ENCODE data around the gene MRPL51. TPM values are rescaled to one million over a fixed set of nuclear protein-coding genes. Genes with fewer than 3 reads are reported as not detected.

MRPL51 gene
- total RNA-seq, 1 donor: 113 TPM

DNA sequence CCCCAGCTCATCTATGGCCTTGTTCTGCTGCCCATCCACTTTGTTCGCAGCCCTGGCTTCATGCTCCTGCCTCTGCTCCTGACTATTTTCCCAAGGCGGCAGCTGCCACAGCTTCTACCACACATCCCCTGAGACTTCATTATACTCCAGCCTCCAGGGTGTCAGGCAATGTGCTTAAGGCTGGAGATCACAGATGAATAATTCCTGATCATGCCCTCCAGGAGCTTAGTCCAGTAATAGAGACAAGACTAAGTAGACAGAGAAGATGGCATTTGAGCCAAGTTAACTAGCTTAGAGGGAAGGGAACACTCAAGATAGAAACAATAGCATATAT is 34.1 kb downstream of the MRPL51 start:
- TF ChIP-seq CTCF (IDR thresholded peaks at IDR 0.05; ENCODE audit: insufficient read depth, low read length): no peak
- no peak for DNase-seq (ENCODE audit: low read depth)
- H3K4me3 ChIP-seq (ENCODE audit: low read depth, low read length): no peak overlapping the region

GRCh38 chr12:6458281-6459003 is 34.6 kb downstream of the MRPL51 start:
- H3K4me3 ChIP-seq (ENCODE audit: low read depth, low read length): no peak overlapping the region
- DNase-seq (ENCODE audit: low read depth): no peak
- TF ChIP-seq CTCF (IDR thresholded peaks at IDR 0.05; ENCODE audit: insufficient read depth, low read length): no peak

GRCh38 chr12:6457220-6457945 is 35.7 kb downstream of the MRPL51 start:
- TF ChIP-seq CTCF (IDR thresholded peaks at IDR 0.05; ENCODE audit: insufficient read depth, low read length): no peak
- no peak for DNase-seq (ENCODE audit: low read depth)
- H3K4me3 ChIP-seq (ENCODE audit: low read depth, low read length): no peak overlapping the region

DNA sequence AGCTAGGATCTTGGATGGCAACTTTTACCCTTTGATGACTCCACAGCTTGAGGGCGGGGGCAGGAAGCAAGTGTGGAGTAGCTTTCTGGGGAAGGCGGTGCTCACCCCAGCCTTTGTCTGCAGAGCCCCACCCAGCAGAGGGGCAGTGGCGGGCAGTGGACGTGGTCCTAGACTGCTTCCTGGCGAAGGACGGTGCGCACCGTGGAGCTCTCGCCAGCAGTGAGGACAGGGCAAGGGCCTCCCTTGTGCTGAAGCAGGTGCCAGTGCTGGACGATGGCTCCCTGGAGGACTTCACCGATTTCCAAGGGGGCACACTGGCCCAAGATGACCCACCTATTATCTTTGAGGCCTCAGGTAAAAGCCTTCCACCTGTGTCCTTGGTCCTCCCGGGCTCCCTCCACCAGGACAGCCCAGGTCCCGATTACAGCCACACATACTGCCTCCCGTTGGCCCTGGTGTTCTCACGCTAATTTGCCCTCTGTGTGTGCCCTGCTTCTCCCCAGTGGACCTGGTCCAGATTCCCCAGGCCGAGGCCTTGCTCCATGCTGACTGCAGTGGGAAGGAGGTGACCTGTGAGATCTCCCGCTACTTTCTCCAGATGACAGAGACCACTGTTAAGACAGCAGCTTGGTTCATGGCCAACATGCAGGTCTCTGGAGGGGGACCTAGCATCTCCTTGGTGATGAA is 40.0 kb downstream of the MRPL51 start:
- no peak for TF ChIP-seq CTCF (IDR thresholded peaks at IDR 0.05; ENCODE audit: insufficient read depth, low read length)
- DNase-seq (ENCODE audit: low read depth): no peak
- H3K4me3 ChIP-seq (ENCODE audit: low read depth, low read length): peak overlapping the region; percentile 81

GRCh38 chr12:6452245-6452943 is 40.7 kb downstream of the MRPL51 start:
- no peak for TF ChIP-seq CTCF (IDR thresholded peaks at IDR 0.05; ENCODE audit: insufficient read depth, low read length)
- no peak for DNase-seq (ENCODE audit: low read depth)
- peak overlapping the region; percentile 81 for H3K4me3 ChIP-seq (ENCODE audit: low read depth, low read length)

DNA sequence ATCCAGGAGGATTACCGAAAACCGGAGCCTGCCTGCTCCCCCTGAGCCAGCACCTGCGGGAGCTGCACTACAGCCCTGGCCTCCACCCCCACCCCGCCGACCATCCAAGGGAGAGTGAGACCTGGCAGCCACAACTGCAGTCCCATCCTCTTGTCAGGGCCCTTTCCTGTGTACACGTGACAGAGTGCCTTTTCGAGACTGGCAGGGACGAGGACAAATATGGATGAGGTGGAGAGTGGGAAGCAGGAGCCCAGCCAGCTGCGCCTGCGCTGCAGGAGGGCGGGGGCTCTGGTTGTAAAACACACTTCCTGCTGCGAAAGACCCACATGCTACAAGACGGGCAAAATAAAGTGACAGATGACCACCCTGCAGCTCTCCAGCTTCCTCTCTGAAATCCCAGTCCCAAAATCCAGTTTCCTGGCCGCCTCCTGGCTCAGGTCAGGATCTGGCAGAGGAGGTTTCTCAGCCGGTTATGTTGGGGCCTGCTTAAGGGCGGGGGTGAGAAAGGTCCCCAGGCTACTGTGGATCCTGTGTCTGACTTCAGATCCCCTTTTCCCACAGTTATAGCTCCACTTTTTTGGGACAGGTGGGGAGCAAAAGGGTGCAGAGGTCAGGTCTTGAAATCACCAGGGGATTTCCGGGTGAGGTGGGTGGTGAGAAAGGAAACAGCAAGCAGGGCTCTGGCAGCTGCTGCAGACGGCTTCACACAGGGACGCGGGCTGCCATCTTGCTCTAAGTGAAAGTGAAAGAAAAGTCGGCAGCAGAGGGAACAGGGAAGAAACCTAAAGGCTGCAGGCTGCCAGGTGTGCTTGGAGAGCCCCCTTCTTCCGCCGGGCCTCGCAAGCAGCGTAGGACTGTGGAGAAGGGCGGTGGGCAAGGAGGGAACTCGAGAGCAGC is 41.5 kb downstream of the MRPL51 start, which contains the start of gene TAPBPL:
TSS of gene TAPBPL (plus strand) at position 695 of the 897 bp plus-strand sequence. CDS start 207 bp downstream, outside the sequence.
- peak; percentile 1 for TF ChIP-seq CTCF (IDR thresholded peaks at IDR 0.05; ENCODE audit: insufficient read depth, low read length)
- peak within 1 kb of the TSS; percentile 81 for H3K4me3 ChIP-seq (ENCODE audit: low read depth, low read length)
- DNase-seq (ENCODE audit: low read depth): peak; percentile 77

Measured in fibroblast of the aortic adventitia (primary cell).